HL-60 (cell line): ENCODE data around the gene SCN4A.

Experiments used
- POLR2AphosphoS5 ChIP-seq: IDR thresholded peaks from 2 replicates; pipeline ENCODE4 v1.6.1; 2012; ENCODE audit warnings: low read depth
- SPI1 ChIP-seq: IDR thresholded peaks from 2 replicates; pipeline ENCODE4 v1.6.1; 2012; ENCODE audit warnings: low read depth, mild to moderate bottlenecking, borderline replicate concordance
- TF ChIP-seq, protein P1 (sequence below): IDR thresholded peaks from one replicate; pipeline ENCODE4 v1.5.1; 2011; ENCODE audit warnings: low read length, control low read depth, inconsistent platforms; ENCODE audit not compliant: insufficient read depth
- TF ChIP-seq, protein P2 (sequence below): IDR thresholded peaks from 2 replicates; pipeline ENCODE4 v1.6.1; 2012; ENCODE audit warnings: low read depth; ENCODE audit not compliant: insufficient replicate concordance

DNA sequence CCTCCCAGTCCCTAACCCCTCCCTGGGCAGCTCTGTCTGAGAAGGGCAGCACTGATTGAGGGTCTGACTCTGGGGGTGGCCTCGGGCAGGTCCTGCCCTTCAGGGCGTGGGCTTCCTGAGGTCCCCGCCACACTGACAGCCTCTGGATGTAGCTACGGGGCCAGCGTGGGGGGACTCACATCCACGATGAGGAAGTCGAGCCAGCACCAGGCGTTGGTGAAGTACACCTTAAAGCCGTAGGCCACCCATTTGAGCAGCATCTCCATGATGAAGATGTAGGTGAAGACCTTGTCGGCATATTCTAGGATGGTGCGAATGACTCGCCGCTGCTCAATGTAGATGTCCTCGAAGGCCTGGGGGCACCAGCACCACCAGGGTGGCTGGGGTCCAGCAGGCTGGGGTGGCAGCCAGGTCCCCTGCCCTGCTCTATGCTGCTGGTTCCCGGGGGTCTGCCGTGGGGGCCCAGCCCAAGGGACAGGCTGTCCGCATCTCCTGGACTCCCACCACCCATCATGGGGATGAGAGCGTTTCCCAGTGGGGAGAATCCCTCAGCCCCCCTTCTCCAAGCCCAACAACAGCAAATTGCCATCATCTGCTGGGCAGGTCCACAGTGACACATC lies 24.9 kb downstream of the SCN4A start:
- TF ChIP-seq, protein P1, sequence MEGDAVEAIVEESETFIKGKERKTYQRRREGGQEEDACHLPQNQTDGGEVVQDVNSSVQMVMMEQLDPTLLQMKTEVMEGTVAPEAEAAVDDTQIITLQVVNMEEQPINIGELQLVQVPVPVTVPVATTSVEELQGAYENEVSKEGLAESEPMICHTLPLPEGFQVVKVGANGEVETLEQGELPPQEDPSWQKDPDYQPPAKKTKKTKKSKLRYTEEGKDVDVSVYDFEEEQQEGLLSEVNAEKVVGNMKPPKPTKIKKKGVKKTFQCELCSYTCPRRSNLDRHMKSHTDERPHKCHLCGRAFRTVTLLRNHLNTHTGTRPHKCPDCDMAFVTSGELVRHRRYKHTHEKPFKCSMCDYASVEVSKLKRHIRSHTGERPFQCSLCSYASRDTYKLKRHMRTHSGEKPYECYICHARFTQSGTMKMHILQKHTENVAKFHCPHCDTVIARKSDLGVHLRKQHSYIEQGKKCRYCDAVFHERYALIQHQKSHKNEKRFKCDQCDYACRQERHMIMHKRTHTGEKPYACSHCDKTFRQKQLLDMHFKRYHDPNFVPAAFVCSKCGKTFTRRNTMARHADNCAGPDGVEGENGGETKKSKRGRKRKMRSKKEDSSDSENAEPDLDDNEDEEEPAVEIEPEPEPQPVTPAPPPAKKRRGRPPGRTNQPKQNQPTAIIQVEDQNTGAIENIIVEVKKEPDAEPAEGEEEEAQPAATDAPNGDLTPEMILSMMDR: no peak
- TF ChIP-seq POLR2AphosphoS5 (no peak), SPI1 (no peak)
- TF ChIP-seq, protein P2, sequence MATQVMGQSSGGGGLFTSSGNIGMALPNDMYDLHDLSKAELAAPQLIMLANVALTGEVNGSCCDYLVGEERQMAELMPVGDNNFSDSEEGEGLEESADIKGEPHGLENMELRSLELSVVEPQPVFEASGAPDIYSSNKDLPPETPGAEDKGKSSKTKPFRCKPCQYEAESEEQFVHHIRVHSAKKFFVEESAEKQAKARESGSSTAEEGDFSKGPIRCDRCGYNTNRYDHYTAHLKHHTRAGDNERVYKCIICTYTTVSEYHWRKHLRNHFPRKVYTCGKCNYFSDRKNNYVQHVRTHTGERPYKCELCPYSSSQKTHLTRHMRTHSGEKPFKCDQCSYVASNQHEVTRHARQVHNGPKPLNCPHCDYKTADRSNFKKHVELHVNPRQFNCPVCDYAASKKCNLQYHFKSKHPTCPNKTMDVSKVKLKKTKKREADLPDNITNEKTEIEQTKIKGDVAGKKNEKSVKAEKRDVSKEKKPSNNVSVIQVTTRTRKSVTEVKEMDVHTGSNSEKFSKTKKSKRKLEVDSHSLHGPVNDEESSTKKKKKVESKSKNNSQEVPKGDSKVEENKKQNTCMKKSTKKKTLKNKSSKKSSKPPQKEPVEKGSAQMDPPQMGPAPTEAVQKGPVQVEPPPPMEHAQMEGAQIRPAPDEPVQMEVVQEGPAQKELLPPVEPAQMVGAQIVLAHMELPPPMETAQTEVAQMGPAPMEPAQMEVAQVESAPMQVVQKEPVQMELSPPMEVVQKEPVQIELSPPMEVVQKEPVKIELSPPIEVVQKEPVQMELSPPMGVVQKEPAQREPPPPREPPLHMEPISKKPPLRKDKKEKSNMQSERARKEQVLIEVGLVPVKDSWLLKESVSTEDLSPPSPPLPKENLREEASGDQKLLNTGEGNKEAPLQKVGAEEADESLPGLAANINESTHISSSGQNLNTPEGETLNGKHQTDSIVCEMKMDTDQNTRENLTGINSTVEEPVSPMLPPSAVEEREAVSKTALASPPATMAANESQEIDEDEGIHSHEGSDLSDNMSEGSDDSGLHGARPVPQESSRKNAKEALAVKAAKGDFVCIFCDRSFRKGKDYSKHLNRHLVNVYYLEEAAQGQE: no peak
